Activated T-cell treated with anti-CD3 and anti-CD28 coated beads for 1 hour (primary cell): Measurements from ENCODE around the gene PEPD.

Experiments
- DNase-seq: peaks from one replicate; pipeline ENCODE4 v3.0.0-alpha.2; 2020; ENCODE audit warnings: low read depth

Gene PEPD

DNA sequence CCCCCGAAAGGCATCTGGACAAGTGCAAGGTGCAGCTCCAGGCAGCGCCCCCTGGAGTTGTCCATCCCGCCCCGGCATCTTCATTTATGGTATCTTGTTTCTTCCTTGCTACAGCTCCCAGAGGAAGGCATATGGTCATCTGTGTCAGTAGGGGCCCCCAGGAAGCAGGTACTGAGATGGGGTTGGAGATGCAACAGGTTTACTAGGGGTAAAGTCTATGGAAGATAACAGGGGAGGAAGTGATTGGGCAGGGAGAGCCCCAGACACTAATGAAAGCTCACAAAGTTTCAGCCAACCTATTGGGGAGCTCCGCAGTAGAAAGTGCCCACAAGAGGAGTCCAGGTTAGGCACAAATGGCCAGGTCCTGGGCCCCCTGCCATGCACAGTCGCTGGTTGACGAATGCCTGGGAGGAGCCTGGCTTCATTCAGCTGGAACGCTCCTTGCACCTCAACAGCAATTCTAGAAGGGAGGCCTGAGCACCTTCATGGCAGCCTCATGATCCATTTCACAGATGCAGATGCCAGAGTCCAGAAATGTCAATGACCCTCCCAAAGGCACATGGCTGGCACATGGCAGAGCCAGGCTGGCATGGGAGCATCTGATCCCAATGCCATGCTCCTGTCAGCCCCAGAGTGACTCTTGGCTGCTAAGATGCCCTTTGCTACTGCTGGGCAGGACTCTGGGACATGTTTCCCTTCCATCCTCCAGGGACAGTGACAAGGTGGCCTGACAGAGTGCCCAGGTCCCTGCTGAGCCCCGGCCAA is 23.8 kb upstream of the PEPD start:
- no peak for DNase-seq

DNA sequence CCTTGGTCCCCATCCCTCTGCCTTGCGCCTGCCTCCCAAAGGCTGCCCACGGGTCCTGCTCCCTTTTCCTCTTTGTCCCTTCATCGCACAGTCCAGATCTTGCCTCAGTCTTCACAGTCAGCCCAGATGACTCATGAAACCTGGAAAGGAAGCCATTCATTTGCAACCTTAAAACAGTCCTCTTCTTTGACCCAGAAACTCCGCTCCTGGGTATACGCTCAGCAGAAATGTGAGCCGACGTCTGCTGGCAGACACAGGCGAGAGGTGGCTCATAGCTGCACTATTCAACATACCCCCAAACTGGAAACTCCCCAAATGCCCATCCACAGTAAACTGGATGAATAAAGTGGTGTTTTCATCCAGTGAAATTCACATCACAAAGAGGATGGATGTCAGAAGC is 13.6 kb upstream of the PEPD start:
- DNase-seq = no peak

DNA sequence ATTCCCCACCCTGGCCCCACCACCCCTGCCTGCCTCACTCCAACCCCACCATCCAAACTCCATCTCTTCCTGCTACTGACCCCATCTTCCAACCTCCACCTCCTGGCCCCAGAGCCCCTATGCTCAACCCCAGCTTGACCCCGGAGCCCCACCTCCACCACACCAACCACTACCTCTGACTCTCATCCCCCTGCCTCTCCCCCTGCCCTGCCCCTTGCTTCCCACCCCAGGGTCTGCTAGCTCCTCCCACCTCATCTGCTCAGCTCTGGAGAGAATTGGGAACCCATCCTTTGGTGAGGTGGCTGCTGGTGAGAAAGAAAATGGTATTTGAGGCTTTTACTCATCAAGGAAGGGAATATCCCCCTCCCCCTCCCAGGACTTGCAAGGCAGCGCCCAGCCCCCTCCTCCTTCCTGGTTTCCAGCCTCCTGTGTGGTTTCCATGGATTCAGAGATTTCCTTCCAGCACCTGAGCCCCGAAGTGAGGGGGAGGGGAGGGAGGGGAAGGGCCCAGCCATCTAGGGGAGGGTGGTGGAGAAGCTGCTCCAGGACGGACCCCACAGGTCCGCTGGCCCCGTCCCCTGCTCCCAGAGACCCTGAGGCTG is 11.4 kb upstream of the PEPD start:
- no peak for DNase-seq

DNA sequence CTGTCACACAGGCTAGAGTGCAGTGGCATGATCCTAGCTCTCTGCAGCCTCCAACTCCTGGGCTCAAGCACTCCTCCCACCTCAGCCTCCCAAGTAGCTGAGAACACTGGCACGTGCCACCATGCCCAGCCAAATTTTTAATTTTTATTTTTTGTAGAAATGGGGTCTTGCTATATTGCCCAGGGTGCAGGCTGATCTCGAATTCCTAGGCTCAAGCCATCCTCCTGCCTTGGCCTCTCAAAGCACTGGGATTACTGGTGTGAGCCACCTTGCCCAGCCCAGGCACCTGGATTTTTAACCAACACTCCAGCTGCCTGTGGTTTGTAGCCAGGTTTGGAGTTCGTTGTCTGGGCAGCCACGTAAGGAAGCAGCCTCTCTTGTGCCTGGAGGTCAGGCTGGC is 9.3 kb upstream of the PEPD start:
- DNase-seq = no peak

DNA sequence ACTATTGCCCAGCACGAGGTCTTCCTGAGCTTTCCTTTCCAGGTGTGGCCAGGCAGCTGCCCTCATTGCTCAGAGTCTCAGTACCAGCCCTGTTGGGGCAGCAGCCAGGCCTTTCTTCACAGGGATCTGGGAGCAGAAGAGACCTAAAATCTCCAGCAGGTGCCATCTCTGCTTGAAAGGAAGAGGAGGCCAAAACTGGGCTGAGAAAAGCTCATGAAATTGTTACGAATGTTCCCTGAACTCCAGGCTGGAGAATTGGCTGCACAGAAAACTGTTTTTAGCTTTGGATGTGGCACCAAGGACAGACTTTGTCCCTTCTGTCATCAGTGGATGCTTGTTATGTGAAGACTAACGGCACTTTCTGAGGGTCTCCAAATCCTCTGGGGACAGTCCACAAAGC is 8.7 kb upstream of the PEPD start:
- DNase-seq = no peak

DNA sequence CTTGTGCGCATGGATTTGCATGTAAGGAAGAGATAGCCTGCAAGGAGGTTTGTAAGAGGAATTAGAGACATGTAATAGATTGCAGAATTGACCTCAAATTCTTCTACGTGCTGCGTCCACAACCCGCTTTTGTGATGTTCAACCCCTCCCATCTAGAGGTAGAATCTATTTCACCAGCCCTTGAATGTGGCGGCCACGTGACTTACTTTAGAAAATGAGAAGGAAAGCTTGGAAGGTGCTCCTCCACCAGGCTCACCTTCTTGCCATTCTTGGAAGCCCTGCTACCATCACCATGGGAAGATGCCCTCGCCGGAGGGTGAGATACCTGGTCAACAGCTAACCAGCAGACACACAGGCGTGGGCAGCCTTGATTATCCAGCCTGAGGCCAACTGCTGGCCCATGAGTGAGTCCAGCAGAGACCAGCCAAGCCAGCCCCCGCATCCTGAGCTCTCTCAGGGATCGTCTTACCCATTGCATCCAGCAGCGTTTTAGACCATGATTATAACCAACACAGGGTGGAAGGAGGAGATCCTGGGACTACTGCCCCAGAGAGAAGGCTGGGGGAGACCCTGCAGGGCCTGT is 7.6 kb upstream of the PEPD start:
- DNase-seq = no peak

DNA sequence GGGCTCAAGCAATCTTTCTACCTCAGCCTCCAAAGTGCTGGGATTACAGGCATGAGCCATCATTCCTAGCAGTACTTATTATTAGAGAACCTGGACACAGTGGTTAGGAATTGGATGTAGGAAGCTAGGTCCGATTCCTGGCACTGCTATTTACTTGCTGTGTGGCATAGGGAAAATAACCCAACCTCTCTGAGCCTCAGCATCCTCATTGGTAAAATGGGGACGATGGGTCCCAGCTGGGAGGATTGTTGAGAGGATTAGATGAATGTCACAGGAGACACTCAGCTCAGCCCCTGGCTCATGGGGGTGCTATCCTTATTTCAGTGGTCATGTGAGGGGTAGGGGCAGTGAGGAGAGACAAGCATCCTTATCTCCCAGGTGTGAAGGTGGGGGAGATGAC is 6.8 kb upstream of the PEPD start:
- DNase-seq = no peak

DNA sequence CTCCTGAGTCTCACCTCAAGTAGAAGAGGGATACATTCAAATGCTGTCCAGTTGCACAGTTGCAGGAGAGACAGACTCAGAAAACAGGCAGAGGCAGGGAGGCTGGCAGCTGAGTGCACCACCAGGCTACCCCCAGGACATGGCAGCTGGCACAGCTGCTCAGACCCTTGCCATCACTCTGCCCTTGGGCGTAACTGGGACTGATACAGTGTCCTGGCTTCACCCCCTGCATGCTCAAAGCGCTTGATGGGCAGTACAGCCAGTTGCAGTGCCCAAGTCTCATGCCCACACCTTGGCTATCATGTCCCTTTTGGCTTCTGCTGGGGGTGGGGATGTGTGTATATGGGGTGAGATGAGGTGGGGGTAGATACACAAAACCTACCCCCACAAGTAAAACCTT is 5.5 kb upstream of the PEPD start:
- DNase-seq = no peak

DNA sequence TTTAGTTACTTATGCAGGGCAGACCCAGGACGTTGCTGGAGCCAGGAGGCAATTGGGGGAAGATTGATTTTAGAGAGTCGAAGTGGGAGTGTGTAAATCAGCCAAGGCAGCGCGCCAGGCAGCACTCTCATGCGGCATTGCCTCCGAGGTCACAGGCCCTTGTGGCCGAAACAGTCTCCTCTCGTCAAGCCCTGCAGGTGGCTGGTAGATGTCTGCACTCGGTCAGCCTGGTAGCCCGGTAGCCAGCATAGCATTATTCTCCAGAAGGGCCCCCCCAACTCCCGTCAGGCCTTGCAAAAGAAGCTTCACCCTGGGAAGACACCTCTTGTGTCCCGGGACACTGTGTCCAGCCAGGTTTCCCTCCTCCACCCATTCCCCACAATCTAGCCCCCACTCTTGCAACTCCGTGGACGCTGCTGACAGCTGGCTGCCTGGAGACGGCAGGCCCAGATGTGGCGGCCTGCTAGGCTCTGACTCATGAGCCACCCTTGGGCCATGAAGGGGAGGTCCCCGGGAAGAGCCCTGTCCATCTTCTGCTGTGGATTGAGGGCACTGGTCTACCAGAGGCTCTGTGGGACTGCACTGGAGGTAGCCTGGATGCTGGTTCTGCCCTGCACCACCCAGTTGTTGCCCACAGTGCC is 2.6 kb upstream of the PEPD start:
- no peak for DNase-seq

DNA sequence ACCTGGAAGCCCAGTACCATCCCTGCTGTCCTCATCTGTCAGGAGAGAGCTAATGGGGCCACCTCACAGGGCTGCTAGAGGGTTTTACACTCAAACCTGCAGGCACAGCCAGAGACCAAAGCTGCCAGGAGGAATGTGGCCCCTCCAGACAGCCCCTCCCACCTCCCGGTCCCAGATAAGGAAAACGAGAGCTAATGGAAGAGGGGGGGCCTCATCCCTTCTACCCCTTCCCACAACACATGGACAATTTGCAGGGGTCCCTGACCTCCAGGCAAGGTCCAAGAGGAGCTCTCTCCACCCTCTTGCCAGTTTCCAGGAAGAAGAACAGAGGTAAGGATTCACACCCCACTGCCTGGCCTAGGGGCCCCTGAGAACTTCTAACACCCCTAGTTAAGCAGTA is 1.6 kb upstream of the PEPD start:
- no peak for DNase-seq

DNA sequence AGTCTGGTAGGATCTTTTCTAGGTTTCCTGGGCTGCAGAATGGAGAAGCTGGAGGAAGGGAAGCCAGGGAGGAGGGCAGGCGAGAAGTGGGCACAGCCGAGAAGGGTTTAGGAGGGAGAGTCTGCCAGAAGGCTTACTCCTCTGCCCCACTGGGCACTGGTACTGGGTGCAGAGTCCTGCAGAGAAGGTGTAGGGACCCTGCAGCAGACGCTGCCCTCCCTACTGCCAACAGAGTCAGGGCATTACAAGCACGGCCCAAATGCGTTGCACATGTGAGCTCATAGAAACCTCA is 726 bp upstream of the PEPD start:
- DNase-seq = no peak

DNA sequence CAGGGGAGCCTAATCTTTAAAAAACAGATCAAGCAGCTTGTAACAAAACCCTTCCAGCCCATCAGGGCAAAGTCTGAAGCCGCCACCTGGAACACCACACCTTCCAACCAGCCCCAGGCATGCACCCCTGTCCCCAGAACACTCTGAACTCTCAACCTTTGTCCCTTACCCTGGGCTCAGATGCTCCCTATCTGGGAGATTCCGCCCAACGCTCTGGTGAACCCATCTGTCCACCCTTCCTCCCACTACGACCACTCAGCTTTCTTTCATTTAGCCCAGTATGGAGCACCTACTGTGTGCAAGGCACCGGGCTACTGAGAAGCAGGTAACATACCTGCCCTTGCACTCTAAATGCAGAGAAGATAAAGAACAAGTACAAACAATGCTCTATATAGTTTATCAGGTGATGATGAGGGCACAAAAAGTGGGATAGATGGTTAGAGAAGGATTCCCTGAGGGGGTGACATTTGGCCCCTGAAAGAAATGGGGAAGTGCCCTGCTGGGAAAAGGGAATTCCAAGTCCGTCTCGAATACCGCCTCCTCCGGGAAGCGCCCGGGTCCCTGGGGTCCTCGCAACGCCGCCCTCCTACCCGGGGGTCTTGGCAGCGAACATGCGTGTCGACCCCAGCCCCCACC is 629 bp downstream of the PEPD start:
- DNase-seq = no peak

DNA sequence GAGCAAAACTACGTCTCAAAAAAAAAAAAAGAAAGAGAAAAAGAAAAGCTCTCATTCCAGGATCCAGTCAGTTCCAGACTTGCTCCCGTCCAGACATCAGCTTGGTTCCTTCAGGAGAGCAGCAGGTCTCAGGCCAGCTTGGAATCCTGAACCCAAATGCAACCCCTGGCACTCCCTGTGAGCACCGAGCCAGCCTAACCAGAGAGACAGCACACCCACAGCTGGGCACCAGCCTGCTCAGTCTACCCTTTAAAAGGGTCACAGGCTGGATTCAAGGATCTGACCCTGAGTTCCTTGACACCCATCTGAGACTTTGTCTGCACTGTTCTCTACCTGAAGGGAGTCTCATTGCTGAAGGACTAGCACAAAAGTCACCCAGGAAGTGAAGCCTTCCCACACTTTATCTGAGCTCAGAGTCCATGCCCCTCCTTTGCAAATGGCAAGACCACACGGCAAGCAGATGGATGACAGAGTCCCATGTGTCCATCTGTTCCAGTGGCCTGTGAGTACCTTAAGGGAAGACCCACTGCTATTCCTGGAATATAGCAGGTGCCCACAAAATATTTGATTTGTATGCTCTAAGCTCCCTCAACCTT is 1.4 kb downstream of the PEPD start:
- no peak for DNase-seq

DNA sequence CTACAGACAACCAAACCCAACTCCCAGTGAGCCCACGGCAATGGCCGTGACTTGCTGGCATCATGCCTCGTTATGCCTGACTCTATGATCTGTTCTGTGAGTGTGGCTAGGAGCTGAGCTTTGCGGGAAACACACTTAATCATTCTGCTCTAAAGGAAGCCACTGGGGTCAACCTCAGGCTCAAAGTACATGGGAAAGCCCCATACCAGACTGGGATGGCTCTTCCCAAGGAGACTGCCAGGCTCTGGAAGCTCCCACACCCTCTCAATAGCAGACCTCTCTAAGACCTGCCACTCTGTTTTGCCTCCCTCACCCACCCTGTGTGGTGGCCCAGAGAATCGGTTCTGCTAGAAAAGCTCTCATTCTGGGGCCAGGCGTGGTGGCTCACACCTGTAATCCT is 2.2 kb downstream of the PEPD start:
- DNase-seq = no peak

DNA sequence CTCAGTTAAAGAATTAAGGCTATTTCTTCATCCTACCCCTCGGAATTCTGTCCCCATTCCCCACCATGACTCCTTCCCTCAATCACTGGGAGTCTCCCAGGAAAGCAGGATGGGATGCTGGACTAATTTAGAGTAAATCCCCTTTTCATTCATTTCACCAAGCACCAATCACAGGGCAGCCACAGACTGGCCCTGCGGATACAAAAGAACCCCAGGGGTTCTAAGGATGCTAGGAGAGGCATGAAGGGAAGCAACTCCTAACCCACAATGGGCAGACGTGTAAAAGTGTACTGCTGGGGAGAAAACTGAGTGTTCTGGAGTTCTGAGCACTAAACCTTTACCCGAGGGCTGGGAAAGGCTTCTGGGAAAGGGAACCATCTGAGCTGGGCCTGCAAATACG is 3.0 kb downstream of the PEPD start:
- DNase-seq = no peak

DNA sequence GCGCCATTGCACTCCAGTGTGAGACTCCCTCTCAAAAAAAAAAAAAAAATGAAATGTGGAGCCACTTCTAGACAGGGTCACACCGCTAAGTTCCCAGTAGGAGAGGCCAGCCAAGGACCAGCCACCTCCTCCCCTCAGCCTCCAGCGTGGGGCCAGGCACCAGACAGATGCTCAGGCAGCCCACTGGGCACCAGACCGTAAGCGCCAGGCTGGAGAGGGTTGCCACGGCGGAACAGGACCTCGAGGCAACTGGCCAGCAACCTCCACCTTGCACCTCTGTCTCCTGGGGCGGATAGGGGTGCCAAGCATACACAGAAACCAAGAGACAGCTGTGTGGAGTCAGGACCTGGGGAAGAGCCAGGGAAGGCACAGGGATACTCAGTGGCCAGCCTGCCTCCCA is 3.7 kb downstream of the PEPD start:
- DNase-seq = no peak

DNA sequence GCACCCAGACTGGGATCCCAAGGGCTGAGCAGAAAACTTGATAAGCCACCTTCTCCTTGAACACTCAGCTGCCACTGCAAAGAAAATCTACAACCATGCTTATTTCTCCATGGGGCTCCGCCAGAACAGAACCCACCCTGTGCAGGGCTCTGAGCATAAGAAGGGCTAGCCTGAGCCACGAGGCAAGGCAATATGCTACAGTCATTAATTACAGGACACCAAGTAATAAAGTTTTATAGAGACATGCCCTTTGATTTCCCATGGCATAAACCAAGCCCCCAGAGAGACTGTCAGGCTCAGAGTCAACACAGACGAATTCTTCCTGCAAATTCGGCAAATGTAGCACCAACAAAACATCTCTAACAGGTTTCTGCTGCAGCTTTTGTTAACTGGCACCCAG is 5.7 kb downstream of the PEPD start:
- no peak for DNase-seq

DNA sequence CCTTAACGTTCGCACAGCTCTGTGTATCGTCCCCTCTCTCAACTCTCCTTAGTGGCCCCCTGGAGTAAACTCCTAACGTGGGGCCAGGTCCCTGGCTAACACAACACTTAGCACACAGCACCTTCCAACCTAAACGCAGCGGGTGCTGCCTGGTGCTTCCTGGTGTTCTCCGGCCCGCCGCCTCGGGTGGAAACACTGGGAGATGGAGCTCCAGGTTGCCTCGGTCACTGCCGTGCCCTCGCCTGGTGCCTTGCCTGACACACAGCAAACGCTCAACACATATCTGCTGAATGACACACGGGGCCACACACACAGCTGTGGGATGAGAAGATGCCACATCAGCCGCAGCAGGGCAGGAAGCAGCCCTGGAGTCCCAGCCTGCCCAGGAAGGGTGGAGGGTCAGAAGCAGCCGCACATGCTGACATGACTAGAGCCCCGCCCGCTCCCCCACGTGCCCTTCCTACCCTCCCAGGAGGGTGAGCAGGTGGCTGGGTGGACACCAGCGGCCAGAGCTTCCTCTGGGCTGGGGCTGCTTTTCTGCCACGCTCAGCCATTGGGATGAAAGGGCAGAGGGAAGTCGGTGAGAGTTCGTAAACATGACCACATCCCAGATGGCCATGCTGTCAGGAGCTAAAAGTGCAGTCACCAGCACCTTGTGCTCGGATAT is 6.6 kb downstream of the PEPD start:
- no peak for DNase-seq

DNA sequence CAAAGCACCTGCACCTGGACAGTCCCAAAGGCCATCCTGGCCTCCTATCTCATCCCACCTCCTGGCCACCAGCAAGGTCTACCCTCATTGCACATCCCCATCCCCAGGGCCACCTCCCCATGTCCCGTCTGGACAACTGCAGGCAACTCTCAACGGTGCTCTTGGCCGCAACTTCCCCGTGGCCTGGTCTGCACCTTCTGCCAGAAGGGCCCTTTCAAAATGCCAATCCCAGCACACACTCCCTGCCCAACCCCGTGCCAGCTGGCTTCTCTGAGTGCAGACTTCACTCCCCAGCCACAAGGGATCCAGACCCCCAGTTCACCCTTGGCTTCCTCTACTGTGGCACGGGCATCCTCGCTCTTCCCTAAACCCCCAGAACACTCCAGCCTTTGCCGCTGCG is 8.2 kb downstream of the PEPD start:
- DNase-seq = no peak

DNA sequence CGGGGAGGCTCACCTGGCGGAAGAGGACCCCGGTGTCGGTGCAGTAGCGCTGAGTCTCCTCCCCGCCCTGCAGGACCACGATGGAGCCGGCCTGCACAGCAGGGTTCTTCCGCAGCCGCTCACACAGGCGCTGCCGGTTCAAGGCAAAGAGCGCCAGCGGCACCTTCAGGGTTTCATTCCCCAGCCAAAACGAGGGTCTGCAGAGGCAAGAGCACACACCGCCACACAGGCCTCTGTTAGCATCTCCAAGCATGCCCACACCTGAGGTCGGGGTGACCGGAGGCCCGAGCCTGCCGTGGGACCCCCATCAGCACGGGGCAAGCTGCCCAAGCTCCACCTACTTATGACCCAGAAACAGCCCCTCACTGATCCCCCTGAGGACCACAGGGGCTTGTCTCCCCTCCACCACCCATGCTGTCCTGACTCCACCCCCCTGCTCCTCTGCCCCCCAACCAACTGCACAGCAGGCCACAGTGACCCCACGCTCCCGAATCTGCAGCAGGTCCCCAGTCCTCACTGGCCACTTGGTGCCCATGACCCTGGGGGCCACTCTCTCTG is 8.9 kb downstream of the PEPD start:
- no peak for DNase-seq

DNA sequence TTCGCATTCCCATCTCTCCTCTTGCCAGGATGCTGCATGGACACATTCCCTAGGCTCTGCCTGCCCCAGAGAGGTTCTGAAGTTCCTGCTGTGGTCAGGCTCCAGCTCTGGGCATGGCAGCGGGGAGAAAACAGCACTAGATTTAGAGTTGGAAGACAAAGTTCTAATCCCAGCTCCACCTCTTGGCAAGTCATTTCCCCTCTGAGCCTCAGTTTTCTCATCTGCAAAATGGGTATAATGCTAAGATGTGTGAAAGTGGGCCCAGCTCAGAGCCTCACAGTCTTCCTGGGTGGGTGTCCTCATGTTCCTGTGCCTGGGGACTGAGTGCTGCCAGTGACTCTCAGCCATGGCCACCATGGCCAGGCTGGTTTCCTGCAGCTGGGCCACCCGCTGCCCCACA is 9.6 kb downstream of the PEPD start:
- DNase-seq = no peak

DNA sequence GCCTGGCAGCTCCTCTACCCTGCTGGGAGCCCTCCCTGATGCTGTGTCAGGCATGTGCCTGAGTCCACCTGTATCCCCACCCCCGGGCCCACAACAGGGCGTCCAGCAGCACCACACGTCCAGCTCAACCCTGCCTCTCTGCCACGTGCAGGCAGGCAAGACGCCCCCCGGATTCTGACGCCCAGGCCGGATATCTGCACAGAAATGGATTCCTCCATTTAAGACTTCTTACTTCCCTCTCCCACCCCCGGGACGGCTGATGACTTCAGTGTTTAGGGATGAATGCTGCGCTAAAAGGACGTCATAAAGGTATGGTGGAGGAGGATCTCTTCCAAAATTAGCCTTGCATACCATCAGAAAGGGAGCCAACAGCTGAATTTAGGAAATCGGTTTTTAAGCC is 10.2 kb downstream of the PEPD start:
- DNase-seq = no peak
